Measurements from ENCODE around the gene LSMEM2. TPM values are rescaled to one million over a fixed set of nuclear protein-coding genes. Genes with fewer than 3 reads are reported as not detected.

Gene LSMEM2
- total RNA-seq, 4 donors from 2014 or later, result 0.41 to 0.98 (median 0.49) TPM; not detected in 1

- no peaks in the 10 kb centered on the region for H3K9me3 ChIP-seq
- H3K4me3 ChIP-seq, result peak overlapping the region; percentile 66 to 91 (median 76)
- no peaks in the 10 kb centered on the region for H3K27me3 ChIP-seq
- peaks cover 0 to 5% of the 10 kb centered on the region in 2 donors for H3K36me3 ChIP-seq
- TF ChIP-seq POLR2A (IDR thresholded peaks at IDR 0.05) (no peak), CTCF (IDR thresholded peaks at IDR 0.05 in 4 of 5, conservative IDR thresholded peaks at IDR 0.05 in 1 of 5) (no peak)
- no peak for ATAC-seq
- peaks cover 32 to 47% of the 10 kb centered on the region in 2 donors for H3K4me1 ChIP-seq
- H3K27ac ChIP-seq, result peak overlapping the region; percentile 85 to 89 (median 86)
- intact Hi-C loops (cut with DNase I; ENCODE audit: low total_unique reads), result no loop called here
- no peak for DNase-seq
- in situ Hi-C loops (cut with MboI; ENCODE audit: low sequenced_read_pairs in 4 of 4), result loop anchor here in 1 of 4 donors (25.0 kb wide), 1 partner anchor 361 kb away; the partner anchor contains the start of genes MON1A and RBM6
These were observed 19.2 kb downstream of the LSMEM2 start for GRCh38 chr3:50297896-50298725.

- TF ChIP-seq CTCF (IDR thresholded peaks at IDR 0.05 in 4 of 5, conservative IDR thresholded peaks at IDR 0.05 in 1 of 5) (peak; percentile 43 to 62 (median 51)), POLR2A (IDR thresholded peaks at IDR 0.05) (peak; percentile 94 to 96)
- ATAC-seq (peak; percentile 87), DNase-seq (peak; percentile 99 to 100)
- H3K36me3 ChIP-seq, result peaks cover 0 to 5% of the 10 kb centered on the region in 2 donors
- H3K27ac ChIP-seq, result peak within 1 kb of the TSS; percentile 85 to 91 (median 88)
- no peaks in the 10 kb centered on the region for H3K27me3 ChIP-seq
- H3K4me1 ChIP-seq, result peaks cover 29 to 48% of the 10 kb centered on the region in 2 donors
- in situ Hi-C loops (cut with MboI; ENCODE audit: low sequenced_read_pairs in 4 of 4), result loop anchor here in 1 of 4 donors (25.0 kb wide), 1 partner anchor 362 kb away; the partner anchor contains the start of genes MON1A and RBM6
- H3K9me3 ChIP-seq, result no peaks in the 10 kb centered on the region
- intact Hi-C loops (cut with DNase I; ENCODE audit: low total_unique reads), result no loop called here
- H3K4me3 ChIP-seq, result peak within 1 kb of the TSS; percentile 66 to 91 (median 76)
These were observed 20.1 kb downstream of the LSMEM2 start, which contains the start of the genes HYAL3 and NAA80 for GRCh38 chr3:50298836-50299637. HYAL3 (minus strand) TSS chr3:50299405; CDS start chr3:50295602, 3,803 bp downstream. NAA80 (minus strand) TSS chr3:50299405; CDS start chr3:50297463, 1,942 bp downstream.

GRCh38 chr3:50299638-50299928, 20.7 kb downstream of the LSMEM2 start:
- TF ChIP-seq CTCF (IDR thresholded peaks at IDR 0.05 in 4 of 5, conservative IDR thresholded peaks at IDR 0.05 in 1 of 5), result no peak
- no peak for TF ChIP-seq POLR2A (IDR thresholded peaks at IDR 0.05)
- Histone ChIP-seq H3K27ac (peak overlapping the region; percentile 85 to 91 (median 88)), H3K4me1 (peaks cover 29 to 48% of the 10 kb centered on the region in 2 donors), H3K4me3 (peak overlapping the region; percentile 49 to 71 (median 60)), H3K36me3 (peaks cover 0 to 5% of the 10 kb centered on the region in 2 donors), H3K9me3 (no peaks in the 10 kb centered on the region), H3K27me3 (no peaks in the 10 kb centered on the region)
- intact Hi-C loops (cut with DNase I; ENCODE audit: low total_unique reads), result no loop called here
- in situ Hi-C loops (cut with MboI; ENCODE audit: low sequenced_read_pairs in 4 of 4), result loop anchor here in 1 of 4 donors (25.0 kb wide), 1 partner anchor 362 kb away; the partner anchor contains the start of genes MON1A and RBM6
- ATAC-seq (no peak), DNase-seq (no peak)

GRCh38 chr3:50299929-50300680, 21.2 kb downstream of the LSMEM2 start:
- Histone ChIP-seq H3K4me1 (peaks cover 29 to 48% of the 10 kb centered on the region in 2 donors), H3K4me3 (peak overlapping the region; percentile 49 to 71 (median 60)), H3K9me3 (no peaks in the 10 kb centered on the region), H3K27me3 (no peaks in the 10 kb centered on the region), H3K27ac (peak overlapping the region; percentile 85 to 91 (median 88)), H3K36me3 (peaks cover 0 to 5% of the 10 kb centered on the region in 2 donors)
- in situ Hi-C loops (cut with MboI; ENCODE audit: low sequenced_read_pairs in 4 of 4), result loop anchor here in 1 of 4 donors (25.0 kb wide), 1 partner anchor 363 kb away; the partner anchor contains the start of genes MON1A and RBM6
- DNase-seq, result no peak
- TF ChIP-seq POLR2A (IDR thresholded peaks at IDR 0.05) (no peak), CTCF (IDR thresholded peaks at IDR 0.05 in 4 of 5, conservative IDR thresholded peaks at IDR 0.05 in 1 of 5) (no peak)
- ATAC-seq, result peak; percentile 10 to 19
- intact Hi-C loops (cut with DNase I; ENCODE audit: low total_unique reads), result loop anchor here (2.0 kb wide), 1 partner anchor 21 kb away; no protein-coding TSS in a partner anchor

All from gastrocnemius medialis (tissue), 4 donors.